RWPE2 (cell line): ENCODE measurements around the gene NEUROG2.
A peak's percentile ranks its signal among the peaks of the same experiment; 100 is the strongest.

Source experiments
- ATAC-seq: fragments of 200-7000 bp; cut with Tn5 transposase; 3 replicates; pipeline ENCODE4 v1.9.1; 2021; ENCODE audit warnings: low read depth
- DNase-seq: peaks from one replicate; pipeline ENCODE4 v3.0.0-alpha.2; 2020; ENCODE audit warnings: low spot score
- H3K27ac ChIP-seq: fragments of 450-650 bp; 2 replicates; pipeline ENCODE4 v1.5.1; 2017; ENCODE audit warnings: mild to moderate bottlenecking; ENCODE audit not compliant: poor library complexity, severe bottlenecking
- H3K27me3 ChIP-seq: fragments of 250-450 bp; sonication (Bioruptor Pico); 2 replicates; pipeline ENCODE4 v1.5.1; 2021; ENCODE audit warnings: mild to moderate bottlenecking, moderate library complexity; ENCODE audit not compliant: insufficient read depth, poor library complexity, severe bottlenecking
- H3K36me3 ChIP-seq: fragments of 250-450 bp; sonication (Bioruptor Pico); 2 replicates; pipeline ENCODE4 v1.5.1; 2020; ENCODE audit warnings: low read depth, mild to moderate bottlenecking, moderate library complexity
- H3K4me1 ChIP-seq: fragments of 250-450 bp; sonication (Bioruptor Pico); 2 replicates; pipeline ENCODE4 v1.5.1; 2021; ENCODE audit warnings: mild to moderate bottlenecking, moderate library complexity; ENCODE audit not compliant: insufficient read depth, poor library complexity, severe bottlenecking
- H3K4me3 ChIP-seq: fragments of 250-450 bp; sonication (Bioruptor Pico); 2 replicates; pipeline ENCODE4 v1.5.1; 2021; ENCODE audit warnings: mild to moderate bottlenecking, moderate library complexity; ENCODE audit not compliant: severe bottlenecking
- H3K9me3 ChIP-seq: fragments of 250-450 bp; sonication (Bioruptor Pico); 2 replicates; pipeline ENCODE4 v1.5.1; 2021; ENCODE audit warnings: mild to moderate bottlenecking, moderate library complexity; ENCODE audit not compliant: severe bottlenecking
- CTCF ChIP-seq: fragments of 450-650 bp; IDR thresholded peaks from one replicate; pipeline ENCODE4 v1.5.1; 2017; ENCODE audit warnings: mild to moderate bottlenecking, moderate library complexity; ENCODE audit not compliant: poor library complexity, severe bottlenecking

Gene NEUROG2

GRCh38 chr4:112511803-112512118 is 4.2 kb downstream of the NEUROG2 start:
- DNase-seq (no peak), ATAC-seq (no peak)
- Histone ChIP-seq H3K9me3 (no peaks in the 10 kb centered on the region), H3K4me1 (peaks cover 11% of the 10 kb centered on the region), H3K27ac (no peak overlapping the region), H3K36me3 (no peaks in the 10 kb centered on the region), H3K4me3 (no peak overlapping the region), H3K27me3 (peaks cover 97% of the 10 kb centered on the region)
- no peak for TF ChIP-seq CTCF

GRCh38 chr4:112511093-112511802 is 4.7 kb downstream of the NEUROG2 start:
- DNase-seq (no peak), ATAC-seq (no peak)
- Histone ChIP-seq H3K4me3 (no peak overlapping the region), H3K27me3 (peaks cover 96% of the 10 kb centered on the region), H3K9me3 (no peaks in the 10 kb centered on the region), H3K27ac (no peak overlapping the region), H3K4me1 (peaks cover 11% of the 10 kb centered on the region), H3K36me3 (no peaks in the 10 kb centered on the region)
- no peak for TF ChIP-seq CTCF

GRCh38 chr4:112510291-112511092 is 5.5 kb downstream of the NEUROG2 start:
- ATAC-seq (no peak), DNase-seq (no peak)
- TF ChIP-seq CTCF: no peak
- H3K27ac ChIP-seq: no peak overlapping the region
- H3K4me1 ChIP-seq: peaks cover 11% of the 10 kb centered on the region
- peaks cover 94% of the 10 kb centered on the region for H3K27me3 ChIP-seq
- no peaks in the 10 kb centered on the region for H3K9me3 ChIP-seq
- no peaks in the 10 kb centered on the region for H3K36me3 ChIP-seq
- no peak overlapping the region for H3K4me3 ChIP-seq

- Histone ChIP-seq H3K4me1 (peaks cover 7% of the 10 kb centered on the region), H3K9me3 (no peaks in the 10 kb centered on the region), H3K36me3 (no peaks in the 10 kb centered on the region), H3K4me3 (no peak overlapping the region), H3K27ac (no peak overlapping the region), H3K27me3 (peaks cover 94% of the 10 kb centered on the region)
- no peak for DNase-seq
- TF ChIP-seq CTCF: no peak
- ATAC-seq: peak; percentile 54; the same call in 2 of the 3 replicates
Measured at GRCh38 chr4:112509243-112510141, 6.5 kb downstream of the NEUROG2 start.
